ENCODE measurements around the gene TUBGCP6.
"Not testable (repeated sequence)": the region's sequence is repeated elsewhere in the genome, so short reads cannot be mapped to it uniquely, and the experiment has no call there.

TUBGCP6 gene

GRCh38 chr22:50204998-50205397 lies 39.8 kb downstream of the TUBGCP6 start:
- H3K27ac ChIP-seq, H3K4me3 ChIP-seq: not testable (repeated sequence)

- H3K4me3 ChIP-seq = no peak overlapping the region
- no peak overlapping the region for H3K27ac ChIP-seq
Measured at GRCh38 chr22:50204571-50204970, 40.3 kb downstream of the TUBGCP6 start.

- H3K27ac ChIP-seq = no peak overlapping the region
- no peak overlapping the region for H3K4me3 ChIP-seq
Measured at GRCh38 chr22:50203288-50203687, 41.5 kb downstream of the TUBGCP6 start.

GRCh38 chr22:50202130-50202666 lies 42.6 kb downstream of the TUBGCP6 start:
- peak overlapping the region; percentile 67 to 92 (median 81) for H3K4me3 ChIP-seq
- peak overlapping the region in 5 of 21 experiments; percentile 67 to 92 (median 86) for H3K27ac ChIP-seq

- Histone ChIP-seq H3K4me3 (peak overlapping the region; percentile 67 to 92 (median 81)), H3K27ac (peak overlapping the region in 19 of 21 experiments; percentile 14 to 93 (median 82))
Measured at GRCh38 chr22:50201191-50202129, 43.4 kb downstream of the TUBGCP6 start.

GRCh38 chr22:50200461-50201190 lies 44.2 kb downstream of the TUBGCP6 start, which contains the start of gene SELENOO:
SELENOO (plus strand) TSS chr22:50201011; CDS start chr22:50201037, 26 bp downstream.
- Histone ChIP-seq H3K27ac (peak within 1 kb of the TSS; percentile 46 to 93 (median 81)), H3K4me3 (peak within 1 kb of the TSS; percentile 67 to 92 (median 81))

- Histone ChIP-seq H3K4me3 (peak overlapping the region; percentile 67 to 92 (median 81)), H3K27ac (peak overlapping the region; percentile 39 to 93 (median 81))
Measured at GRCh38 chr22:50199829-50200460, 44.9 kb downstream of the TUBGCP6 start.

- Histone ChIP-seq H3K27ac (peak overlapping the region in 2 of 21 experiments; percentile 92), H3K4me3 (no peak overlapping the region)
Measured at GRCh38 chr22:50199251-50199721, 45.5 kb downstream of the TUBGCP6 start.

- Histone ChIP-seq H3K4me3 (no peak overlapping the region), H3K27ac (no peak overlapping the region)
Measured at GRCh38 chr22:50198624-50199017, 46.2 kb downstream of the TUBGCP6 start.

- H3K27ac ChIP-seq = no peak overlapping the region
- H3K4me3 ChIP-seq = no peak overlapping the region
Measured at GRCh38 chr22:50197856-50198623, 46.8 kb downstream of the TUBGCP6 start.

- H3K27ac ChIP-seq = no peak overlapping the region
- H3K4me3 ChIP-seq = no peak overlapping the region
Measured at GRCh38 chr22:50197000-50197800, 47.6 kb downstream of the TUBGCP6 start.

GRCh38 chr22:50196256-50196655 lies 48.6 kb downstream of the TUBGCP6 start:
- H3K27ac ChIP-seq = no peak overlapping the region
- no peak overlapping the region for H3K4me3 ChIP-seq

GRCh38 chr22:50194037-50194805 lies 50.6 kb downstream of the TUBGCP6 start:
- H3K4me3 ChIP-seq = no peak overlapping the region
- H3K27ac ChIP-seq = peak overlapping the region in 1 of 21 experiments; percentile 89

GRCh38 chr22:50193621-50194020 lies 51.2 kb downstream of the TUBGCP6 start:
- Histone ChIP-seq H3K27ac (peak overlapping the region in 2 of 21 experiments; percentile 87 to 89), H3K4me3 (no peak overlapping the region)

- peak overlapping the region in 19 of 21 experiments; percentile 31 to 98 (median 85) for H3K27ac ChIP-seq
- peak overlapping the region in 1 of 7 experiments; percentile 4 for H3K4me3 ChIP-seq
Measured at GRCh38 chr22:50192436-50193204, 52.2 kb downstream of the TUBGCP6 start.

- peak overlapping the region; percentile 27 to 47 (median 38) for H3K4me3 ChIP-seq
- H3K27ac ChIP-seq = peak overlapping the region; percentile 75 to 98 (median 86)
Measured at GRCh38 chr22:50190941-50191741, 53.7 kb downstream of the TUBGCP6 start.

All from skin epidermis (tissue), 12 donors.